Hematopoietic multipotent progenitor cell treated with erythropoietin and hydrocortisone succinate and interleukin-3 and kit ligand, for 6 days (in vitro differentiated cells): ENCODE data around the gene PEAK1.

Experiments used
- DNase-seq: peaks from one replicate; pipeline ENCODE4 v3.0.0-alpha.2; 2015

PEAK1 gene

GRCh38 chr15:77402740-77403379, 17.0 kb downstream of the PEAK1 start:
- no peak for DNase-seq

DNA sequence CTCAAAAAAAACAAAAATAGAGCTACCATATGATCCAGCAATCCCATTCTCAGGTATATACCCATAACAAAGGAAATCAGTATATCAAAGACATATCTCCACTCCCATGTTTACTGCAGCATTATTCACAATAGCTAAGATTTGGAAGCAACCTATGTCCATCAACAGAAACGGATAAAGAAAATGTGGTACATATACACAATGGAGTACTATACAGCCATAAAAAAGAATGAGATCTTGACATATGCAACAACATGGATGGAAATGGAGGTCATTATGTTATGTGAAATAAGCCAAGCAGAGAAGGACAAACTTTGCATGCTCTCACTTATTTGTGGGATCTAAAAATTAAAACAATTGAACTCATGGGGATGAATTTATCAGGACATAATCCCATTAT, 19.6 kb downstream of the PEAK1 start:
- no peak for DNase-seq

GRCh38 chr15:77398927-77399326, 21.0 kb downstream of the PEAK1 start:
- DNase-seq, result no peak

DNA sequence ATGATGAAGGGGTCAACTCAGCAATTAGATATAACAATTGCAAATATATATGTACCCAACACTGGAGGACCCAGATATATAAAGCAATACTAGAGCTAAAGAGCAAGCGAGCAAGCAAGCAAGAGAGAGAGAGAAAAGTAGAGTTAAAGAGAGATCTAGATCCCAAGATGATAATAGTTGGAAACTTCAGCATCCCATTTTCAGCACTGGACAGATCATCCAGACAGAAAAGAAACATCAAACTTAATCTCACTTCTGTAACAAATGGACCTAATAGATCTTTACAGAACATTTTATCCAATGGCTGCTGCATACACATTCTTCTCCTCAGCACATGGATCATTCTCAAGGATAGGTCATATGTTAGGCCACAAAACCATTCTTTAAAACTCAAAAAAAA, 23.2 kb downstream of the PEAK1 start:
- DNase-seq, result no peak

GRCh38 chr15:77395013-77395774, 24.7 kb downstream of the PEAK1 start:
- DNase-seq, result no peak

GRCh38 chr15:77393471-77393840, 26.4 kb downstream of the PEAK1 start:
- DNase-seq, result no peak

GRCh38 chr15:77392762-77393470, 27.0 kb downstream of the PEAK1 start:
- DNase-seq, result no peak

DNA sequence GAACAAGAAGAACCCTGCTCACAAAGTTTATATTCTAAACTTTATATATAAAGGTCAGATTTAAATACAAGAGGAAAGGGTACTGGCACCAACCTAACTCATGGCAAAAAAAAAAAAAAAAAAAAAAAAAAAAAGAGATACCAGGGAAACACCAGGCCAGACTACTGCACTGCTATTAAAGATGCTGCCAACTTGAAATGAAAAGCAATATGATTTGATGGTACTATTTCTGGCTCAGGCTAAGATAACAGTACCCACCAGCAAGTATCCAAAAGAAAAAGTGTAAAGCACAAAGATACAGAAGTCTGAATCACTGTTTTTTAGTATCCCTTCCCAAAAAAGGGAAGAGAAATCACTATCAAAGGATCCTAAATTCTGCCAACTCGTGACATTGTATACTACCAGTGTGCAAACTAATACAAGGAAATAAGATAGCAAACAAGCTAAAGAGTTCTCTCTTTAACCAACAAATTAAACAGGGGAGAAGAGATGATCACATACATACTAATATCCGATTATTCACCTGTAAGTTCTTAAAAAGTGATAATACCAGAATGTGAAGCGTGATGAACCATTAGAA, 28.4 kb downstream of the PEAK1 start:
- DNase-seq, result no peak

- DNase-seq, result peak; percentile 23
These were observed 32.4 kb downstream of the PEAK1 start for GRCh38 chr15:77387365-77388105.

- peak; percentile 11 for DNase-seq
These were observed 33.3 kb downstream of the PEAK1 start for GRCh38 chr15:77386626-77387025.

- no peak for DNase-seq
These were observed 35.1 kb downstream of the PEAK1 start for GRCh38 chr15:77384589-77385359.

DNA sequence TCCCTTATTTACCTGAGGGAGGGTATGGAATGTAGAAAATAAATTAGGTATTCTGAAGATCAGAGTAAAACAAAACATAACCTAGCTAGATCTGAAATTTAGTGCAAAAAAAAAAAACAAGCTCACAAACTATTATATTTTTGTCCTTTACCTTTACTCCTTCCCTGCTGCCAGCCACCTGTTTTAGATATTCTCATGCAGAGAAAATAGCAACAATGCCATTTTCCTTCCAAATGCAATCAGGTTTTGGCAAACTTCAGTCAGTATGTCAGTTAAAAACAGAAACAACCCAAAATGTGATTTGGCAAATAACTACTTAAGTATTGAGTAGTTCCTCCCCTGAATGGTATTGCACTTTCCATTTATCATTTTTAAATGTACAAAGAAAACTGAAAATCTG, 35.8 kb downstream of the PEAK1 start:
- DNase-seq, result no peak

- no peak for DNase-seq
These were observed 39.9 kb downstream of the PEAK1 start for GRCh38 chr15:77380033-77380432.

DNA sequence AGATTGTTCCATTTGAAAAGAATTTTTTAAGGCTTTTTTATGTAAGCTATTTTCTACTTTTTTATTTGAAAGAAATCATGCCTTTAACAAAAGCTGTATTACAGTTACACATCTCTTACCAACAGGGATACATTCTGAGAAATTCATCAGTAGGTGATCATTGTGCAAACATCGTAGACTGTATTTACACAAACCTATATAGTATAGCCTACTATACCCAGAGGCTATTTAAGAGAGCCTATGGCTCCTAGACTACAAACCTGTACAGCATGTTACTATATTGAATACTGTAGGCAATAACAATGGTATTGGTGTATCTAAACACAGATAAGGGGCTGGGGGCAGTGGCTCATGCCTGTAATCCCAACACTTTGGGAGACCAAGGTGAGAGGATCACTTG, 43.1 kb downstream of the PEAK1 start:
- no peak for DNase-seq

- no peak for DNase-seq
These were observed 44.8 kb downstream of the PEAK1 start for GRCh38 chr15:77375133-77375532.

DNA sequence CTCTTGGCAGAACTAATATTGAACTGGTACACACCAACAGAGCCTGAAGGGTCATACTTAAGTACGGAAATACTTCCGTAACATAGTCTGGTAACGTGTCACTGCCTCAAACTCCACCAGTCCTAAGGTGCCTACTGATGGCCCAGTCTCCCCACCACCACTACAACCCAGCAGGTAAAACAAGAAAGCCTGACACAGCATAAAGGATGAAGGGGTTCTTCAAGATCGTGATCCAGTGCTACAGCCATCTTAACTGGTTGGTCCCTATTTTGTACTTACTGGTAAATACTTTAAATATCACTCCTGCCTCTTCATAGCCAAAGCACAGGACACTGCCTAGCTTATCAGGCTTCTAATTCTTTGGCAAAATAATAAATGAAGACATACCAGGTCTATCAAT, 46.5 kb downstream of the PEAK1 start:
- no peak for DNase-seq

DNA sequence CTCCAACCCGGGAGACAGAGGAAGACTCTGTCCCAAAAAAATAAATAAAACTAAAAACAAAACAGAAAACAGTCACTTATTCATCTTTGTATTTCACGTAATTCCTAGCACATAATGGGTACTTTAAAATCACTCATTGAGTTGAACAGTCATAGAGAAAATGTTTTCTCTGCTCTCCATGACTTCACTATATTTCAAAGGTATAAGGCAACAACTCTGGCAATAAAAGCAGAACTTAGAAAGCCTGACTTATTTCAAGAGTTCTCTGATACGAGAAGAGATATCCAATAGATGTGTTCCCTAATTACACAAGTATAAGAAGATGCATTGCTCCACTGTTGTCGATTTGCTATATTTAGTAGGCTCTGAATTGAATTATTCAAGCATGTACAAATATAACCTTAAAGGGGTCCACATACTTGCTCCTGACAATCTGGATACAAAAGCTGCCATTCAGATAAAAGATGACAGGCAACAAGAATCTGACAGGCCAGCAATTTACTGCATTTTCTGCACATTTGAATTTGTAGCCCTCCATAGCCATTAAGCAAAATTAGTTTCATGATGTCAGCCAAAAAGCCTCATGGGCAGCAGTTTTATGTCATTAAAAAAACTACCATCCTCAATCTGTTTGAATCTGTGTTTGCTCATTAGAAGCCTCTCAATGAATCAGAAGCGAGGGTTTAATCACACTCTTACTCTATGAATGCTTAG, 47.9 kb downstream of the PEAK1 start:
- DNase-seq, result peak; percentile 10

GRCh38 chr15:77370580-77370979, 49.3 kb downstream of the PEAK1 start:
- no peak for DNase-seq

DNA sequence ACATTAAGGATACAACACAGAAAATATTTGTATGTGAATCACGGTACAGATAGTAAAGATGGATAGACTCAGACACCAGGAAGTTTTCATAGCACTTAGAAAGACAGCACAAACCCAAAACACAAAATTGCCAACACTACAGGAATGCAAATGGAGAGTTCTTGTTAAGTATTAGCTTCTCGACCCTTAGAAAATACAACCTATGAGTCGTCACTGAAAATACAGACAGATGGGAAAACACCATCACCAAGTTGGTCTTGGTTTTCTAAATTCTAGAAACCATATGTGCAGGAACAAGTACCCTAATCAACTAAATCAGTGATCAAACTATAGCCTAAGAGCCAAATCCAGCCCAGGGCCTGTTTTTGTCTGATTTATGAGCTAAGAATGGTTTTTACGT, 50.7 kb downstream of the PEAK1 start:
- no peak for DNase-seq

DNA sequence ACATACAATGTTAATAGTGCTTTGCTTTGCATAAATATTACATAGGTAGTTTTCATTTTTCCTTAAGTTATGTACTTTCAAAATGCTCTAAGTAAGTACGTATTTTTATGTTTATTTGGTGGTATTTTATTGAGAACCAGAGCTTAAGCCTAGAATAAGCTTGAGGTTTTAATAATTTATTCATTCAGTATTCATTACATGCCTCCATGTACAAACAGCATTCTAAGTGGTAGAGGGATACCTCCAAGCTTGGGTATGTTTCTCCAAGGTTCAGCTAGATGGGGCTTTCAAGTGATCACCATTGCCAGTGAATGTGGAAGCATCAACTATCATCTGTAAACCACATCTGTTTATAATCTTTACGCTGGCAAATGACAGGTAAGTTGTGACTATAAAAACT, 52.3 kb downstream of the PEAK1 start:
- DNase-seq, result no peak

GRCh38 chr15:77361456-77361855, 58.4 kb downstream of the PEAK1 start:
- DNase-seq, result no peak
